Stomach (tissue), 4 donors: ENCODE measurements around the gene CPT2.

Experiments used
- EP300 ChIP-seq: sonication (generic); formaldehyde crosslinking; IDR thresholded peaks from one replicate; pipeline ENCODE4 v1.6.1; 2017; ENCODE audit warnings: antibody characterized with exemption
- POLR2A ChIP-seq, 4 donors: fragments of 450-650 bp; IDR thresholded peaks; one replicate each; pipeline ENCODE4 v1.6.1; 2016; ENCODE audit warnings: antibody characterized with exemption in 4 of 4, control low read depth in 2 of 4, mild to moderate bottlenecking in 1 of 4, moderate library complexity in 1 of 4
- POLR2AphosphoS5 ChIP-seq, 3 donors: sonication (generic); formaldehyde crosslinking; IDR thresholded peaks; one replicate each; pipeline ENCODE4 v1.6.1; 2016; ENCODE audit warnings: antibody characterized with exemption in 3 of 3
- TF ChIP-seq, protein P1 (sequence below), 7 experiments: fragments of 450-650 bp in 4 of 7; fragments of 200-600 bp in 3 of 7; sonication (generic) in 3 of 7; IDR thresholded peaks; one replicate each; pipeline ENCODE4 v1.5.1; 2016 to 2019; ENCODE audit warnings: antibody characterized with exemption in 7 of 7, control low read depth in 2 of 7, mild to moderate bottlenecking in 1 of 7

DNA sequence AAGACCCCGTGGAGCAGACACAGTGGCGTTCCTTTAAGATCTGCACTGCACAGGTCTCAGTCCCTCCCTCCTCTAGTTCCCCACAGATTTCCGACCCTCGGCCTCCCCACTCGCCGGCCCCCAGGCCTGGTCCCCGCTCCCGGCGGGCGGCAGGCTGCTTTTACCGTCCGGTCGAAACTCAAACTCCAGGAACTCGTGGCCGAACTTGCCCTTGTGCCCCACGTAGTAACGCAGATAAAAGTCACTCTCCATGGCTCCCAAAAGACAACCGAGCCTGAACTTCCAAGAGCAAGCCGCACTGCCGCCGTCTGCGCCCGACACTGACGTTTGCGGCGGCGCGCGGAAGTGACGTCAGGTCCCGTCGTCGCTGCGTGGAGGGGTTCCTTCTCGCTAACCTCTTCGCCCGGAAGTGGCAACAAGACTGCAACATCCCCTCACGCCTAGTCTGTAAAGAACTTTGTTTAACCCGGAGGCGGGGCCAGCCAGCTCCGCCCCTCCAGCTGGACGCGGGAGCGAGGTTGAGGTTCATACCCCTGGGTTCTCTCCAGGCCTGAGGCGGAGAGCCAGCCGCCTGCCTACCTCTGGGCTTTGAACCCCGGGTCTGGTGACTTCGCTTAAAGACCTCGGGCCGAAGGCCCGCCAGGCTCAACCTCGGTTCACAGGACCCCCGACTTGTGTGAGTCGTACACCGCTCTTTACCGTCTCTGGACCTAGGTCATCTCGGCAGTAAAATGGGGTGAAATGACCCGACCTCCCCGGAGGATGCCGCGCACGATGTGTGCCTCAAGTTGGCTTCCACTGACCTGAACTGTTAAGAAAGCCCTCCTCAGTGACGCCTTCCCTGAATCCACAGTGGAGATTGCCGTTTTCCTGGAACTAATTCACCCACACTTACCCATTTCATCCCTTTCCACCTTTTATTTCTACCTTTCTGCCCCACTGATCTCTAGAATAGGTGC is 41.9 kb downstream of the CPT2 start, which contains the start of gene MAGOH:
- peak in 2 of 4 donors; percentile 37 to 63 for TF ChIP-seq POLR2A (IDR thresholded peaks at IDR 0.05)
- TF ChIP-seq, protein P1, sequence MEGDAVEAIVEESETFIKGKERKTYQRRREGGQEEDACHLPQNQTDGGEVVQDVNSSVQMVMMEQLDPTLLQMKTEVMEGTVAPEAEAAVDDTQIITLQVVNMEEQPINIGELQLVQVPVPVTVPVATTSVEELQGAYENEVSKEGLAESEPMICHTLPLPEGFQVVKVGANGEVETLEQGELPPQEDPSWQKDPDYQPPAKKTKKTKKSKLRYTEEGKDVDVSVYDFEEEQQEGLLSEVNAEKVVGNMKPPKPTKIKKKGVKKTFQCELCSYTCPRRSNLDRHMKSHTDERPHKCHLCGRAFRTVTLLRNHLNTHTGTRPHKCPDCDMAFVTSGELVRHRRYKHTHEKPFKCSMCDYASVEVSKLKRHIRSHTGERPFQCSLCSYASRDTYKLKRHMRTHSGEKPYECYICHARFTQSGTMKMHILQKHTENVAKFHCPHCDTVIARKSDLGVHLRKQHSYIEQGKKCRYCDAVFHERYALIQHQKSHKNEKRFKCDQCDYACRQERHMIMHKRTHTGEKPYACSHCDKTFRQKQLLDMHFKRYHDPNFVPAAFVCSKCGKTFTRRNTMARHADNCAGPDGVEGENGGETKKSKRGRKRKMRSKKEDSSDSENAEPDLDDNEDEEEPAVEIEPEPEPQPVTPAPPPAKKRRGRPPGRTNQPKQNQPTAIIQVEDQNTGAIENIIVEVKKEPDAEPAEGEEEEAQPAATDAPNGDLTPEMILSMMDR (IDR thresholded peaks at IDR 0.05): no peak
- TF ChIP-seq POLR2AphosphoS5 (IDR thresholded peaks at IDR 0.05): peak; percentile 93 to 99 (median 98)
- peak; percentile 2 for TF ChIP-seq EP300
